ENCODE measurements around the gene ZNF710. TPM values are rescaled to one million over a fixed set of nuclear protein-coding genes. Genes with fewer than 3 reads are reported as not detected.
"Not testable (repeated sequence)": the region's sequence is repeated elsewhere in the genome, so short reads cannot be mapped to it uniquely, and the experiment has no call there.

Gene ZNF710
- total RNA-seq, 2 donors from 2014 or later: 18.1 to 34.5 TPM

- Histone ChIP-seq H3K9me3 (no peaks in the 10 kb centered on the region), H3K36me3 (replicated peaks in 1 of 2; ENCODE audit: insufficient read depth in 1 of 2, low read depth in 2 of 2) (no peaks in the 10 kb centered on the region), H3K4me3 (no peak overlapping the region), H3K4me1 (peaks cover 42% of the 10 kb centered on the region), H3K27me3 (no peaks in the 10 kb centered on the region), H3K27ac (peak overlapping the region; percentile 9 to 99 (median 45))
- ATAC-seq: no peak
- 72 to 77% methylated on average over 7 of the region's 7 CpGs for WGBS, 2 donors
- DNase-seq: peak in 1 of 4 donors; percentile 40
- intact Hi-C loops (cut with DNase I): no loop called here
- TF ChIP-seq POLR2A (IDR thresholded peaks at IDR 0.05) (no peak), CTCF (IDR thresholded peaks at IDR 0.05) (no peak)
Measured at GRCh38 chr15:90106522-90107117, 105.5 kb downstream of the ZNF710 start.

- intact Hi-C loops (cut with DNase I); DNase-seq; H3K4me3 ChIP-seq; H3K9me3 ChIP-seq; H3K27ac ChIP-seq; ATAC-seq; H3K36me3 ChIP-seq (replicated peaks in 1 of 2; ENCODE audit: insufficient read depth in 1 of 2, low read depth in 2 of 2); H3K27me3 ChIP-seq: not testable (repeated sequence)
- peaks cover 37% of the 10 kb centered on the region for H3K4me1 ChIP-seq
- 90 to 94% methylated on average over 5 of the region's 5 CpGs for WGBS, 2 donors
Measured at GRCh38 chr15:90108038-90108437, 106.9 kb downstream of the ZNF710 start.

- ATAC-seq; intact Hi-C loops (cut with DNase I); H3K27ac ChIP-seq; DNase-seq; H3K27me3 ChIP-seq; H3K9me3 ChIP-seq; H3K4me3 ChIP-seq; H3K36me3 ChIP-seq (replicated peaks in 1 of 2; ENCODE audit: insufficient read depth in 1 of 2, low read depth in 2 of 2): not testable (repeated sequence)
- WGBS, 2 donors: 89 to 92% methylated on average over 3 of the region's 3 CpGs
- peaks cover 25% of the 10 kb centered on the region for H3K4me1 ChIP-seq
Measured at GRCh38 chr15:90109163-90109751, 108.1 kb downstream of the ZNF710 start.

GRCh38 chr15:90113166-90113565 lies 112.0 kb downstream of the ZNF710 start:
- no peak for DNase-seq
- Histone ChIP-seq H3K36me3 (replicated peaks in 1 of 2; ENCODE audit: insufficient read depth in 1 of 2, low read depth in 2 of 2) (no peaks in the 10 kb centered on the region), H3K4me3 (no peak overlapping the region), H3K27me3 (no peaks in the 10 kb centered on the region), H3K9me3 (peaks cover 0 to 5% (median 0%) of the 10 kb centered on the region in 3 donors), H3K27ac (no peak overlapping the region), H3K4me1 (no peaks in the 10 kb centered on the region)
- intact Hi-C loops (cut with DNase I): no loop called here
- TF ChIP-seq CTCF (IDR thresholded peaks at IDR 0.05) (no peak), POLR2A (IDR thresholded peaks at IDR 0.05) (no peak)
- no peak for ATAC-seq
- WGBS, 2 donors: 53 to 66% methylated on average over 7 of the region's 7 CpGs

GRCh38 chr15:90114451-90114901 lies 113.4 kb downstream of the ZNF710 start:
- H3K9me3 ChIP-seq: peaks cover 0 to 5% (median 0%) of the 10 kb centered on the region in 3 donors
- ATAC-seq: no peak
- no peaks in the 10 kb centered on the region for H3K4me1 ChIP-seq
- DNase-seq: no peak
- H3K27me3 ChIP-seq: no peaks in the 10 kb centered on the region
- H3K27ac ChIP-seq: no peak overlapping the region
- no peak overlapping the region for H3K4me3 ChIP-seq
- no peak for TF ChIP-seq CTCF (IDR thresholded peaks at IDR 0.05)
- no peak for TF ChIP-seq POLR2A (IDR thresholded peaks at IDR 0.05)
- H3K36me3 ChIP-seq (replicated peaks in 1 of 2; ENCODE audit: insufficient read depth in 1 of 2, low read depth in 2 of 2): no peaks in the 10 kb centered on the region
- 75 to 83% methylated on average over 2 of the region's 2 CpGs for WGBS, 2 donors
- intact Hi-C loops (cut with DNase I): no loop called here

GRCh38 chr15:90115783-90116182 lies 114.7 kb downstream of the ZNF710 start:
- Histone ChIP-seq H3K9me3 (peaks cover 0 to 5% (median 0%) of the 10 kb centered on the region in 3 donors), H3K4me3 (no peak overlapping the region), H3K4me1 (no peaks in the 10 kb centered on the region), H3K36me3 (replicated peaks in 1 of 2; ENCODE audit: insufficient read depth in 1 of 2, low read depth in 2 of 2) (no peaks in the 10 kb centered on the region), H3K27ac (no peak overlapping the region), H3K27me3 (no peaks in the 10 kb centered on the region)
- ATAC-seq (no peak), DNase-seq (no peak)
- WGBS, 2 donors: 96 to 97% methylated on average over 2 of the region's 2 CpGs
- TF ChIP-seq POLR2A (IDR thresholded peaks at IDR 0.05) (no peak), CTCF (IDR thresholded peaks at IDR 0.05) (no peak)
- intact Hi-C loops (cut with DNase I): no loop called here
